HCT116 (cell line): ENCODE measurements around the gene ACMSD. TPM values are rescaled to one million over a fixed set of nuclear protein-coding genes. Genes with fewer than 3 reads are reported as not detected.

ENCODE experiments used
- ATAC-seq: fragments of 200-7000 bp; cut with Tn5 transposase; 2 replicates; pipeline ENCODE4 v1.9.1; 2020; ENCODE audit warnings: mild to moderate bottlenecking, moderate library complexity
- BruUV-seq: library from RNA; stranded (reverse); fragments of 400-500 nt; replicated peaks from 2 replicates; lab custom pipeline; 2021; lab: Mats Ljungman, UMichigan
- CTCF ChIA-PET: fragments of 300-600 bp; sonication (Branson Sonifier 250); formaldehyde crosslinking; loops from one replicate; lab custom pipeline; 2021; ENCODE audit warnings: antibody characterized with exemption; lab: Charles Lee
- POLR2A ChIA-PET: fragments of 300-600, 350-600 bp; sonication (Branson Sonifier 250); formaldehyde crosslinking; loops from one replicate; lab custom pipeline; 2021; ENCODE audit warnings: antibody characterized with exemption; lab: Charles Lee
- RAD21 ChIA-PET, 2 experiments: fragments of 300-600 bp; sonication (Branson Sonifier 250); formaldehyde crosslinking; loops; one replicate each; lab custom pipeline; 2023; ENCODE audit warnings: low total read pairs in 2 of 2; ENCODE audit not compliant: uncharacterized antibody in 2 of 2, unreplicated experiment in 2 of 2, low non-redundant PET in 1 of 2; lab: Charles Lee
- DNase-seq: peaks from one replicate; pipeline ENCODE4 v3.0.0-alpha.2; 2010; ENCODE audit warnings: low read depth, low spot score
- H2AFZ ChIP-seq: fragments of 200-600 bp; shearing (Covaris generic), sonication (generic); 2 replicates; pipeline ENCODE4 v1.6.1; 2017; ENCODE audit warnings: low read depth, mixed run types, mixed read lengths, antibody characterized with exemption, low read length; ENCODE audit not compliant: poor library complexity, severe bottlenecking
- H3K27ac ChIP-seq: 2 replicates; pipeline ENCODE4 v1.5.1; 2012; ENCODE audit warnings: low read depth, low read length
- H3K27me3 ChIP-seq: fragments of 200-600 bp; sonication (generic); 2 replicates; pipeline ENCODE4 v1.6.1; 2016; ENCODE audit warnings: mixed run types, low read length, mixed read lengths; ENCODE audit not compliant: insufficient read depth
- H3K36me3 ChIP-seq, 2 experiments: fragments of 200-500 bp in 1 of 2; fragments of 200-600 bp in 1 of 2; sonication (Bioruptor generic) in 1 of 2; sonication (generic) in 1 of 2; 2 replicates each; pipeline versions ENCODE4 v1.5.1 to v1.6.1; 2014 to 2016; ENCODE audit warnings: low read length in 2 of 2, inconsistent platforms in 1 of 2, mixed read lengths in 1 of 2, mixed run types in 1 of 2; ENCODE audit not compliant: insufficient read depth in 2 of 2, control insufficient read depth in 1 of 2
- H3K4me1 ChIP-seq, 2 experiments: fragments of 200-600 bp in 1 of 2; sonication (generic) in 1 of 2; 2 replicates each; pipeline versions ENCODE4 v1.5.1 to v1.6.1; 2012 to 2017; ENCODE audit warnings: low read length in 2 of 2, inconsistent platforms in 1 of 2, mild to moderate bottlenecking in 1 of 2, mixed read lengths in 1 of 2, mixed run types in 1 of 2, moderate library complexity in 1 of 2; ENCODE audit not compliant: insufficient read depth in 2 of 2, control insufficient read depth in 1 of 2
- H3K4me2 ChIP-seq: fragments of 200-600 bp; sonication (generic); 2 replicates; pipeline ENCODE4 v1.6.1; 2017; ENCODE audit warnings: mixed run types, low read length, mixed read lengths
- H3K4me3 ChIP-seq, 2 experiments: fragments of 200-600 bp in 1 of 2; sonication (generic) in 1 of 2; replicated peaks in 1 of 2; 2 replicates each; pipeline ENCODE4 v1.5.1; 2011 to 2016; ENCODE audit warnings: low read length in 2 of 2, control low read depth in 1 of 2, low read depth in 1 of 2, mild to moderate bottlenecking in 1 of 2, mixed read lengths in 1 of 2, mixed run types in 1 of 2
- H3K79me2 ChIP-seq: fragments of 200-600 bp; sonication (generic); 2 replicates; pipeline ENCODE4 v1.6.1; 2017; ENCODE audit warnings: mild to moderate bottlenecking, mixed run types, low read length, moderate library complexity, mixed read lengths; ENCODE audit not compliant: insufficient read depth
- H3K9ac ChIP-seq: fragments of 200-600 bp; sonication (generic); 2 replicates; pipeline ENCODE4 v1.6.1; 2016; ENCODE audit warnings: low read length, mixed read lengths
- H3K9me2 ChIP-seq: fragments of 200-600 bp; sonication (generic), shearing (Covaris generic); 2 replicates; pipeline ENCODE4 v1.6.1; 2017; ENCODE audit warnings: mixed run types, mild to moderate bottlenecking, moderate library complexity; ENCODE audit not compliant: insufficient read depth
- H3K9me3 ChIP-seq, 2 experiments: fragments of 200-500 bp in 1 of 2; fragments of 200-600 bp in 1 of 2; sonication (Bioruptor generic) in 1 of 2; sonication (generic) in 1 of 2; 2 replicates each; pipeline ENCODE4 v1.6.1; 2014 to 2017; ENCODE audit warnings: low read length in 2 of 2, mixed read lengths in 2 of 2, inconsistent platforms in 1 of 2, low read depth in 1 of 2, mild to moderate bottlenecking in 1 of 2, mixed run types in 1 of 2, moderate library complexity in 1 of 2; ENCODE audit not compliant: control insufficient read depth in 1 of 2, insufficient read depth in 1 of 2
- H4K20me1 ChIP-seq: fragments of 200-600 bp; sonication (generic), shearing (Covaris generic); 2 replicates; pipeline ENCODE4 v1.6.1; 2017; ENCODE audit warnings: mixed run types, mild to moderate bottlenecking, moderate library complexity; ENCODE audit not compliant: insufficient read depth
- ATF3 ChIP-seq: IDR thresholded peaks from 2 replicates; pipeline ENCODE4 v1.6.1; 2012
- CBX3 ChIP-seq: IDR thresholded peaks from 2 replicates; pipeline ENCODE4 v1.6.1; 2012; ENCODE audit warnings: low read depth
- CTCF ChIP-seq, 3 experiments: fragments of 200-600 bp in 1 of 3; sonication (generic) in 1 of 3; IDR thresholded peaks in 2 of 3; conservative IDR thresholded peaks in 1 of 3; 2 replicates each; pipeline ENCODE4 v1.5.1; 2012 to 2017; ENCODE audit warnings: low read depth in 2 of 3, low read length in 2 of 3, antibody characterized with exemption in 1 of 3, borderline replicate concordance in 1 of 3, control low read depth in 1 of 3, mild to moderate bottlenecking in 1 of 3, mixed read lengths in 1 of 3, mixed run types in 1 of 3, moderate library complexity in 1 of 3; ENCODE audit not compliant: insufficient read depth in 1 of 3
- EGR1 ChIP-seq: IDR thresholded peaks from 2 replicates; pipeline ENCODE4 v1.6.1; 2012; ENCODE audit warnings: low read depth
- ELF1 ChIP-seq: IDR thresholded peaks from 2 replicates; pipeline ENCODE4 v1.6.1; 2012; ENCODE audit warnings: low read depth, borderline replicate concordance
- EZH2 ChIP-seq: fragments of 200-600 bp; sonication (generic); IDR thresholded peaks from 2 replicates; pipeline ENCODE4 v1.6.1; 2017; ENCODE audit warnings: antibody characterized with exemption, mixed run types
- EZH2phosphoT487 ChIP-seq: fragments of 200-600 bp; IDR thresholded peaks from 2 replicates; pipeline ENCODE4 v1.6.1; 2018; ENCODE audit warnings: antibody characterized with exemption, borderline replicate concordance
- FOSL1 ChIP-seq: IDR thresholded peaks from 2 replicates; pipeline ENCODE4 v1.6.1; 2012; ENCODE audit warnings: low read depth
- JUND ChIP-seq: IDR thresholded peaks from 2 replicates; pipeline ENCODE4 v1.6.1; 2012
- MAX ChIP-seq: IDR thresholded peaks from 2 replicates; pipeline ENCODE4 v1.6.1; 2012
- POLR2AphosphoS5 ChIP-seq: IDR thresholded peaks from 2 replicates; pipeline ENCODE4 v1.6.1; 2011; ENCODE audit warnings: mild to moderate bottlenecking, low read depth, low read length, moderate library complexity
- RAD21 ChIP-seq: IDR thresholded peaks from 2 replicates; pipeline ENCODE4 v1.6.1; 2012; ENCODE audit warnings: low read depth, mild to moderate bottlenecking
- REST ChIP-seq: IDR thresholded peaks from 2 replicates; pipeline ENCODE4 v1.6.1; 2012; ENCODE audit warnings: low read depth
- SIN3A ChIP-seq: IDR thresholded peaks from 2 replicates; pipeline ENCODE4 v1.6.1; 2012; ENCODE audit warnings: low read depth
- SP1 ChIP-seq: IDR thresholded peaks from 2 replicates; pipeline ENCODE4 v1.6.1; 2012; ENCODE audit warnings: low read depth
- SRF ChIP-seq: IDR thresholded peaks from 2 replicates; pipeline ENCODE4 v1.6.1; 2012; ENCODE audit warnings: low read depth
- TCF7L2 ChIP-seq: IDR thresholded peaks from 2 replicates; pipeline ENCODE4 v1.7.0; 2011; ENCODE audit warnings: borderline replicate concordance, inconsistent platforms; ENCODE audit not compliant: insufficient read depth, insufficient read length; ENCODE audit errors: extremely low read depth
- YY1 ChIP-seq: IDR thresholded peaks from 2 replicates; pipeline ENCODE4 v1.6.1; 2011; ENCODE audit warnings: low read length, low read depth, moderate library complexity, mild to moderate bottlenecking; ENCODE audit not compliant: insufficient replicate concordance; ENCODE audit errors: extremely low read depth
- ZFX ChIP-seq: fragments of 450-650 bp; IDR thresholded peaks from 2 replicates; pipeline ENCODE4 v1.6.1; 2017
- ZNF274 ChIP-seq: fragments of 200-500 bp; sonication (Bioruptor generic); IDR thresholded peaks from 2 replicates; pipeline ENCODE4 v1.6.1; 2014; ENCODE audit warnings: mild to moderate bottlenecking, low read depth, low read length, inconsistent platforms
- intact Hi-C: fragments of 100-400 bp; cut with micrococcal nuclease; formaldehyde crosslinking; loops from 2 replicates; pipeline ENCODE4 v1.10.0; 2022
- total RNA-seq: library from RNA; stranded (reverse); gene quantifications from one replicate; pipeline ENCODE4 v1.2.1, GENCODE V29; 2021; ENCODE audit not compliant: unreplicated experiment

ACMSD gene
- total RNA-seq, 1 experiment from 2014 or later, result not detected

- no peak for TF ChIP-seq EZH2
- no peak for TF ChIP-seq YY1
Measured at GRCh38 chr2:134815741-134816140, 22.7 kb upstream of the ACMSD start (continued).

GRCh38 chr2:134818321-134818720, 20.1 kb upstream of the ACMSD start:
- RAD21 ChIA-PET, result no interaction called here
- H3K9me3 ChIP-seq, result no peaks in the 10 kb centered on the region
- DNase-seq (peak; percentile 82), ATAC-seq (peak; percentile 93)
- no peaks in the 10 kb centered on the region for H4K20me1 ChIP-seq
- peak overlapping the region; percentile 62 for H3K4me2 ChIP-seq
- BruUV-seq, result no TSS peak
- POLR2A ChIA-PET, result no interaction called here
- no peak overlapping the region for H3K27ac ChIP-seq
- H3K4me1 ChIP-seq, result peaks cover 4 to 22% of the 10 kb centered on the region in 2 experiments; a peak in 3 of 4 replicates
- no peaks in the 10 kb centered on the region for H3K79me2 ChIP-seq
- H3K27me3 ChIP-seq, result no peaks in the 10 kb centered on the region
- CTCF ChIA-PET, result no interaction called here
- no peak overlapping the region; the same call in 1 of the 2 replicates for H3K9ac ChIP-seq
- intact Hi-C loops, result no loop called here
- peak overlapping the region; percentile 28 for H2AFZ ChIP-seq
- no peak overlapping the region; a peak in 1 of 4 replicates for H3K4me3 ChIP-seq
- no peaks in the 10 kb centered on the region for H3K9me2 ChIP-seq
- no peaks in the 10 kb centered on the region for H3K36me3 ChIP-seq
- TF ChIP-seq SRF (0 out of 2 replicates have a peak, but pooled peaks have one; percentile 27), EZH2phosphoT487 (no peak), ATF3 (no peak), YY1 (no peak), FOSL1 (peak; percentile 95), CTCF (IDR thresholded peaks at IDR 0.05 in 2 of 3, conservative IDR thresholded peaks at IDR 0.05 in 1 of 3; ENCODE audit: borderline replicate concordance in 1 of 3, insufficient read depth in 1 of 3, low read depth in 2 of 3, low read length in 2 of 3) (no peak), CBX3 (peak; percentile 90), POLR2AphosphoS5 (peak; percentile 30; the same call in 1 of the 2 replicates), SP1 (peak; percentile 75), TCF7L2 (no peak), SIN3A (no peak), ELF1 (no peak), RAD21 (no peak), EZH2 (no peak), JUND (peak; percentile 89), ZNF274 (no peak), EGR1 (no peak), REST (no peak), MAX (no peak), ZFX (no peak)
